Mammary epithelial cell (primary cell): ENCODE measurements around the gene UCKL1.
"Not testable (repeated sequence)": the region's sequence is repeated elsewhere in the genome, so short reads cannot be mapped to it uniquely, and the experiment has no call there.

Experiments
- EZH2 ChIP-seq: IDR thresholded peaks from 2 replicates; pipeline ENCODE4 v1.6.1; 2012; ENCODE audit warnings: low read length, inconsistent platforms, borderline replicate concordance
- TF ChIP-seq, protein P1 (sequence below), 2 donors: IDR thresholded peaks in 1 of 2; conservative IDR thresholded peaks in 1 of 2; 2 replicates each; pipeline ENCODE4 v1.5.1; 2011 to 2012; ENCODE audit warnings: inconsistent platforms in 2 of 2, low read length in 2 of 2, mild to moderate bottlenecking in 2 of 2, control low read depth in 1 of 2, low read depth in 1 of 2; ENCODE audit not compliant: insufficient read depth in 1 of 2; ENCODE audit errors: extremely low read depth in 1 of 2

DNA sequence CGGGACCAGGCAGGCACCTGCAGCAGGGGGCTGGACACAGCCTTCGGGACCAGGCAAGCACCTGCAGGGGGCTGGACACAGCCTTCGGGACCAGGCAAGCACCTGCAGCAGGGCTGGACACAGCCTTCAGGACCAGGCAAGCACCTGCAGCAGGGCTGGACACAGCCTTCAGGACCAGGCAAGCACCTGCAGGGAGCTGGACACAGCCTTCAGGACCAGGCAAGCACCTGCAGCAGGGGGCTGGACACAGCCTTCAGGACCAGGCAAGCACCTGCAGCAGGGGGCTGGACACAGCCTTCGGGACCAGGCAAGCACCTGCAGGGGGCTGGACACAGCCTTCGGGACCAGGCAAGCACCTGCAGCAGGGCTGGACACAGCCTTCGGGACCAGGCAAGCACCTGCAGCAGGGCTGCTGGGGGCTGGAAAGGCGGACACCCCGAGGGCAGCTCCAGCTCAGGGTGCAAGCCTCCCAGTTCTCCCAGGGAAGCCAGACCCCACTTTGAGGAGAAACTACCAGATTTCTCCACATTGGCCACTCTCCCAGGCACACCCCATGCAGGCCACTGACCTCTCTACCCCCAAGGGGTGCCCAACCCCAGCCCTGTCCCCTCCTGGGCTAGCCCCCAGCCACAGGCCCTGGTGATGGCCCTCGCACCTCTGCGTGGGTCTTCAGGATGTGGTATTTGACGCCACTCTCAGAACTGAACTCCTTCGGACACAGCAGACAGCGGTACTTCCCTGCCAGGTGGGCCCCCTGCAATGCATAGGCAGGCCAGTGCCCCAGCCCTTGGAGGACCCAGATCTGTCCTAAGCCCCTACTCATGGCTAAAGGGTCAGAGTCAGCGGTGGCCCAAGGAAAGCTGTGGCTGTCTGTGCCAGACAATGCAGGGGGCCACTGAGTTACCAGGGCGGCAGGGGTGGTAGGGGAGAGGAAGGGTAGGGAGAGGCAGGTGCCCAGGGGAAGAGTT lies 4.7 kb upstream of the UCKL1 start:
- TF ChIP-seq, protein P1, sequence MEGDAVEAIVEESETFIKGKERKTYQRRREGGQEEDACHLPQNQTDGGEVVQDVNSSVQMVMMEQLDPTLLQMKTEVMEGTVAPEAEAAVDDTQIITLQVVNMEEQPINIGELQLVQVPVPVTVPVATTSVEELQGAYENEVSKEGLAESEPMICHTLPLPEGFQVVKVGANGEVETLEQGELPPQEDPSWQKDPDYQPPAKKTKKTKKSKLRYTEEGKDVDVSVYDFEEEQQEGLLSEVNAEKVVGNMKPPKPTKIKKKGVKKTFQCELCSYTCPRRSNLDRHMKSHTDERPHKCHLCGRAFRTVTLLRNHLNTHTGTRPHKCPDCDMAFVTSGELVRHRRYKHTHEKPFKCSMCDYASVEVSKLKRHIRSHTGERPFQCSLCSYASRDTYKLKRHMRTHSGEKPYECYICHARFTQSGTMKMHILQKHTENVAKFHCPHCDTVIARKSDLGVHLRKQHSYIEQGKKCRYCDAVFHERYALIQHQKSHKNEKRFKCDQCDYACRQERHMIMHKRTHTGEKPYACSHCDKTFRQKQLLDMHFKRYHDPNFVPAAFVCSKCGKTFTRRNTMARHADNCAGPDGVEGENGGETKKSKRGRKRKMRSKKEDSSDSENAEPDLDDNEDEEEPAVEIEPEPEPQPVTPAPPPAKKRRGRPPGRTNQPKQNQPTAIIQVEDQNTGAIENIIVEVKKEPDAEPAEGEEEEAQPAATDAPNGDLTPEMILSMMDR (conservative IDR thresholded peaks at IDR 0.05 in 1 of 2, IDR thresholded peaks at IDR 0.05 in 1 of 2; ENCODE audit: extremely low read depth in 1 of 2, insufficient read depth in 1 of 2, low read depth in 1 of 2, low read length in 2 of 2), result not testable (repeated sequence)
- TF ChIP-seq EZH2, result not testable (repeated sequence)
